ENCODE measurements around the gene TCF23.

TCF23 gene

DNA sequence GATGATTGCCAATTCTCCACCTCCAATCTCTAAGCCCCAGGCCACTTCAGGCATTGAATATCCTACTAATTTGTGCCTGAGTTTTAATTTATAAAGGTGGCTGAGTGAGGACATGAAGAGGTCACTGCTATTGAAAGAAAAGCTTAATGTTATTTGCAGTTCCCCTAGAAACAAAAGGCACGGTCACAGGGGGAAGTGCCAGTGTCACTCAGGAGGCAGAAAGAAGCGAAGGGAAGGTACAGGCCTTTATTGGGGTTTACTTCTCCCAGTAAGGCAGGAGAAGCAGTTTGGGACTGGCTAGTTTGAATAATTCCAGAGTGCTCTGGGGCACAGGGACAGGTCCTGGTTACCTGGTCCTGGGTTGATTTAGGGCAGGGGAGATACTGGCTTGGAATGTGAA is 26.9 kb upstream of the TCF23 start (continued):
- TF ChIP-seq ZNF274 (IDR thresholded peaks at IDR 0.05; ENCODE audit: low read length) = no peak
- TF ChIP-seq ZNF274 (tag by site-specific recombination; IDR thresholded peaks at IDR 0.05; ENCODE audit: borderline replicate concordance) = no peak
- no peak for TF ChIP-seq ZNF518A (tag by site-specific recombination; conservative IDR thresholded peaks at IDR 0.05; ENCODE audit: low read depth)
- TF ChIP-seq ZNF610 (tag by site-specific recombination; IDR thresholded peaks at IDR 0.05; ENCODE audit: borderline replicate concordance) = no peak
- TF ChIP-seq, protein P1, sequence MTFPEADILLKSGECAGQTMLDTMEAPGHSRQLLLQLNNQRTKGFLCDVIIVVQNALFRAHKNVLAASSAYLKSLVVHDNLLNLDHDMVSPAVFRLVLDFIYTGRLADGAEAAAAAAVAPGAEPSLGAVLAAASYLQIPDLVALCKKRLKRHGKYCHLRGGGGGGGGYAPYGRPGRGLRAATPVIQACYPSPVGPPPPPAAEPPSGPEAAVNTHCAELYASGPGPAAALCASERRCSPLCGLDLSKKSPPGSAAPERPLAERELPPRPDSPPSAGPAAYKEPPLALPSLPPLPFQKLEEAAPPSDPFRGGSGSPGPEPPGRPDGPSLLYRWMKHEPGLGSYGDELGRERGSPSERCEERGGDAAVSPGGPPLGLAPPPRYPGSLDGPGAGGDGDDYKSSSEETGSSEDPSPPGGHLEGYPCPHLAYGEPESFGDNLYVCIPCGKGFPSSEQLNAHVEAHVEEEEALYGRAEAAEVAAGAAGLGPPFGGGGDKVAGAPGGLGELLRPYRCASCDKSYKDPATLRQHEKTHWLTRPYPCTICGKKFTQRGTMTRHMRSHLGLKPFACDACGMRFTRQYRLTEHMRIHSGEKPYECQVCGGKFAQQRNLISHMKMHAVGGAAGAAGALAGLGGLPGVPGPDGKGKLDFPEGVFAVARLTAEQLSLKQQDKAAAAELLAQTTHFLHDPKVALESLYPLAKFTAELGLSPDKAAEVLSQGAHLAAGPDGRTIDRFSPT (tag by site-specific recombination; IDR thresholded peaks at IDR 0.05) = no peak
- TF ChIP-seq, protein P2, sequence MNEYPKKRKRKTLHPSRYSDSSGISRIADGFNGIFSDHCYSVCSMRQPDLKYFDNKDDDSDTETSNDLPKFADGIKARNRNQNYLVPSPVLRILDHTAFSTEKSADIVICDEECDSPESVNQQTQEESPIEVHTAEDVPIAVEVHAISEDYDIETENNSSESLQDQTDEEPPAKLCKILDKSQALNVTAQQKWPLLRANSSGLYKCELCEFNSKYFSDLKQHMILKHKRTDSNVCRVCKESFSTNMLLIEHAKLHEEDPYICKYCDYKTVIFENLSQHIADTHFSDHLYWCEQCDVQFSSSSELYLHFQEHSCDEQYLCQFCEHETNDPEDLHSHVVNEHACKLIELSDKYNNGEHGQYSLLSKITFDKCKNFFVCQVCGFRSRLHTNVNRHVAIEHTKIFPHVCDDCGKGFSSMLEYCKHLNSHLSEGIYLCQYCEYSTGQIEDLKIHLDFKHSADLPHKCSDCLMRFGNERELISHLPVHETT (tag by site-specific recombination; IDR thresholded peaks at IDR 0.05) = no peak
- TF ChIP-seq ZNF416 (tag by site-specific recombination; IDR thresholded peaks at IDR 0.05) = no peak
- TF ChIP-seq OVOL3 (tag by site-specific recombination; IDR thresholded peaks at IDR 0.05) = no peak
- no peak for TF ChIP-seq ZNF600 (tag by site-specific recombination; IDR thresholded peaks at IDR 0.05)
- TF ChIP-seq, protein P3, sequence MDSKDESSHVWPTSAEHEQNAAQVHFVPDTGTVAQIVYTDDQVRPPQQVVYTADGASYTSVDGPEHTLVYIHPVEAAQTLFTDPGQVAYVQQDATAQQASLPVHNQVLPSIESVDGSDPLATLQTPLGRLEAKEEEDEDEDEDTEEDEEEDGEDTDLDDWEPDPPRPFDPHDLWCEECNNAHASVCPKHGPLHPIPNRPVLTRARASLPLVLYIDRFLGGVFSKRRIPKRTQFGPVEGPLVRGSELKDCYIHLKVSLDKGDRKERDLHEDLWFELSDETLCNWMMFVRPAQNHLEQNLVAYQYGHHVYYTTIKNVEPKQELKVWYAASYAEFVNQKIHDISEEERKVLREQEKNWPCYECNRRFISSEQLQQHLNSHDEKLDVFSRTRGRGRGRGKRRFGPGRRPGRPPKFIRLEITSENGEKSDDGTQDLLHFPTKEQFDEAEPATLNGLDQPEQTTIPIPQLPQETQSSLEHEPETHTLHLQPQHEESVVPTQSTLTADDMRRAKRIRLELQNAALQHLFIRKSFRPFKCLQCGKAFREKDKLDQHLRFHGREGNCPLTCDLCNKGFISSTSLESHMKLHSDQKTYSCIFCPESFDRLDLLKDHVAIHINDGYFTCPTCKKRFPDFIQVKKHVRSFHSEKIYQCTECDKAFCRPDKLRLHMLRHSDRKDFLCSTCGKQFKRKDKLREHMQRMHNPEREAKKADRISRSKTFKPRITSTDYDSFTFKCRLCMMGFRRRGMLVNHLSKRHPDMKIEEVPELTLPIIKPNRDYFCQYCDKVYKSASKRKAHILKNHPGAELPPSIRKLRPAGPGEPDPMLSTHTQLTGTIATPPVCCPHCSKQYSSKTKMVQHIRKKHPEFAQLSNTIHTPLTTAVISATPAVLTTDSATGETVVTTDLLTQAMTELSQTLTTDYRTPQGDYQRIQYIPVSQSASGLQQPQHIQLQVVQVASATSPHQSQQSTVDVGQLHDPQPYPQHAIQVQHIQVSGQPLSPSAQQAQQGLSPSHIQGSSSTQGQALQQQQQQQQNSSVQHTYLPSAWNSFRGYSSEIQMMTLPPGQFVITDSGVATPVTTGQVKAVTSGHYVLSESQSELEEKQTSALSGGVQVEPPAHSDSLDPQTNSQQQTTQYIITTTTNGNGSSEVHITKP (tag by site-specific recombination; IDR thresholded peaks at IDR 0.05) = no peak
- no peak for TF ChIP-seq ZNF112 (tag by site-specific recombination; IDR thresholded peaks at IDR 0.05)
- no peak for TF ChIP-seq ZNF335 (tag by site-specific recombination; conservative IDR thresholded peaks at IDR 0.05)
- TF ChIP-seq ZNF830 (tag by site-specific recombination; IDR thresholded peaks at IDR 0.05; ENCODE audit: low read depth) = no peak

- Histone ChIP-seq H3K4me3 (ENCODE audit: low read depth, low read length) (no peak overlapping the region), H3K4me1 (ENCODE audit: control insufficient read depth, insufficient read depth, low read length) (0 out of 2 replicates have a peak, but pooled peaks cover 3% of the 10 kb centered on the region)
- CTCF ChIA-PET = interaction anchor here (1.0 to 3.3 kb wide), 4 partner anchors 11 to 157 kb away, joined by 3 to 17 read pairs (median 4); partner anchors contain the start of gene PREB
- no peak for TF ChIP-seq ZNF513 (tag by site-specific recombination; IDR thresholded peaks at IDR 0.05)
- TF ChIP-seq ZNF623 (tag by site-specific recombination; IDR thresholded peaks at IDR 0.05) = no peak
- TF ChIP-seq, protein P4, sequence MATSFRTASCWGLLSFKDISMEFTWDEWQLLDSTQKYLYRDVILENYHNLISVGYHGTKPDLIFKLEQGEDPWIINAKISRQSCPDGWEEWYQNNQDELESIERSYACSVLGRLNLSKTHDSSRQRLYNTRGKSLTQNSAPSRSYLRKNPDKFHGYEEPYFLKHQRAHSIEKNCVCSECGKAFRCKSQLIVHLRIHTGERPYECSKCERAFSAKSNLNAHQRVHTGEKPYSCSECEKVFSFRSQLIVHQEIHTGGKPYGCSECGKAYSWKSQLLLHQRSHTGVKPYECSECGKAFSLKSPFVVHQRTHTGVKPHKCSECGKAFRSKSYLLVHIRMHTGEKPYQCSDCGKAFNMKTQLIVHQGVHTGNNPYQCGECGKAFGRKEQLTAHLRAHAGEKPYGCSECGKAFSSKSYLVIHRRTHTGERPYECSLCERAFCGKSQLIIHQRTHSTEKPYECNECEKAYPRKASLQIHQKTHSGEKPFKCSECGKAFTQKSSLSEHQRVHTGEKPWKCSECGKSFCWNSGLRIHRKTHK (tag by site-specific recombination; IDR thresholded peaks at IDR 0.05) = no peak
- TF ChIP-seq, protein P5, sequence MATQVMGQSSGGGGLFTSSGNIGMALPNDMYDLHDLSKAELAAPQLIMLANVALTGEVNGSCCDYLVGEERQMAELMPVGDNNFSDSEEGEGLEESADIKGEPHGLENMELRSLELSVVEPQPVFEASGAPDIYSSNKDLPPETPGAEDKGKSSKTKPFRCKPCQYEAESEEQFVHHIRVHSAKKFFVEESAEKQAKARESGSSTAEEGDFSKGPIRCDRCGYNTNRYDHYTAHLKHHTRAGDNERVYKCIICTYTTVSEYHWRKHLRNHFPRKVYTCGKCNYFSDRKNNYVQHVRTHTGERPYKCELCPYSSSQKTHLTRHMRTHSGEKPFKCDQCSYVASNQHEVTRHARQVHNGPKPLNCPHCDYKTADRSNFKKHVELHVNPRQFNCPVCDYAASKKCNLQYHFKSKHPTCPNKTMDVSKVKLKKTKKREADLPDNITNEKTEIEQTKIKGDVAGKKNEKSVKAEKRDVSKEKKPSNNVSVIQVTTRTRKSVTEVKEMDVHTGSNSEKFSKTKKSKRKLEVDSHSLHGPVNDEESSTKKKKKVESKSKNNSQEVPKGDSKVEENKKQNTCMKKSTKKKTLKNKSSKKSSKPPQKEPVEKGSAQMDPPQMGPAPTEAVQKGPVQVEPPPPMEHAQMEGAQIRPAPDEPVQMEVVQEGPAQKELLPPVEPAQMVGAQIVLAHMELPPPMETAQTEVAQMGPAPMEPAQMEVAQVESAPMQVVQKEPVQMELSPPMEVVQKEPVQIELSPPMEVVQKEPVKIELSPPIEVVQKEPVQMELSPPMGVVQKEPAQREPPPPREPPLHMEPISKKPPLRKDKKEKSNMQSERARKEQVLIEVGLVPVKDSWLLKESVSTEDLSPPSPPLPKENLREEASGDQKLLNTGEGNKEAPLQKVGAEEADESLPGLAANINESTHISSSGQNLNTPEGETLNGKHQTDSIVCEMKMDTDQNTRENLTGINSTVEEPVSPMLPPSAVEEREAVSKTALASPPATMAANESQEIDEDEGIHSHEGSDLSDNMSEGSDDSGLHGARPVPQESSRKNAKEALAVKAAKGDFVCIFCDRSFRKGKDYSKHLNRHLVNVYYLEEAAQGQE (tag by site-specific recombination; IDR thresholded peaks at IDR 0.05) = no peak
Measured at GRCh38 chr2:27122791-27123190, 26.0 kb upstream of the TCF23 start.

More at GRCh38 chr2:27122791-27123190, 26.0 kb upstream of the TCF23 start:
- no peaks in the 10 kb centered on the region for H3K9me3 ChIP-seq (ENCODE audit: control insufficient read depth, insufficient read depth, low read depth, low read length)
- no peaks in the 10 kb centered on the region for H3K36me3 ChIP-seq (ENCODE audit: control insufficient read depth in 2 of 2, insufficient read depth in 1 of 2, low read length in 2 of 2)
- POLR2A ChIA-PET = interaction anchor here (3.5 kb wide), 1 partner anchor 10 kb away, joined by 34 read pairs; the partner anchor contains the start of gene PREB
- no peak overlapping the region for H3K27ac ChIP-seq (ENCODE audit: extremely low read depth, low read depth, low read length)

Data from HEK293 (cell line).